Smooth muscle cell (in vitro differentiated cells): ENCODE results near the gene ARHGEF6. TPM values are rescaled to one million over a fixed set of nuclear protein-coding genes. Genes with fewer than 3 reads are reported as not detected.

ENCODE experiments used
- DNase-seq: peaks from one replicate; lab custom pipeline; 2025; ENCODE audit not compliant: unreplicated experiment; lab: John Stamatoyannopoulos, UW
- H2AFZ ChIP-seq: fragments of 200-600 bp; sonication (generic); 2 replicates; pipeline ENCODE4 v1.6.0; 2016; ENCODE audit warnings: antibody characterized with exemption, low read depth, mild to moderate bottlenecking
- H3F3A ChIP-seq: fragments of 200-600 bp; sonication (generic); 2 replicates; pipeline ENCODE4 v1.6.0; 2017; ENCODE audit warnings: antibody characterized with exemption, low read depth
- H3K27ac ChIP-seq: fragments of 200-600 bp; sonication (generic); 2 replicates; pipeline ENCODE4 v1.5.1; 2016; ENCODE audit warnings: low read depth, mild to moderate bottlenecking
- H3K27me3 ChIP-seq: fragments of 200-600 bp; sonication (generic); 2 replicates; pipeline ENCODE4 v1.6.1; 2016; ENCODE audit warnings: low read depth, mild to moderate bottlenecking
- H3K36me3 ChIP-seq: fragments of 200-600 bp; sonication (generic); 2 replicates; pipeline ENCODE4 v1.5.1; 2016; ENCODE audit warnings: low read depth
- H3K4me1 ChIP-seq: fragments of 200-600 bp; sonication (generic); 2 replicates; pipeline ENCODE4 v1.5.1; 2016; ENCODE audit warnings: low read depth
- H3K4me2 ChIP-seq: fragments of 200-600 bp; sonication (generic); 2 replicates; pipeline ENCODE4 v1.6.0; 2016; ENCODE audit warnings: mild to moderate bottlenecking
- H3K4me3 ChIP-seq: fragments of 200-600 bp; sonication (generic); 2 replicates; pipeline ENCODE4 v1.5.1; 2016; ENCODE audit warnings: mild to moderate bottlenecking
- H3K79me2 ChIP-seq: fragments of 200-600 bp; sonication (generic); 2 replicates; pipeline ENCODE4 v1.6.0; 2016; ENCODE audit warnings: low read depth, mild to moderate bottlenecking
- H3K9ac ChIP-seq: fragments of 200-600 bp; sonication (generic); 2 replicates; pipeline ENCODE4 v1.6.0; 2016; ENCODE audit warnings: low read depth
- H3K9me3 ChIP-seq: fragments of 200-600 bp; sonication (generic); replicated peaks from 2 replicates; pipeline ENCODE4 v1.5.1; 2016; ENCODE audit warnings: low read depth
- H4K20me1 ChIP-seq: fragments of 200-600 bp; sonication (generic); 2 replicates; pipeline ENCODE4 v1.6.0; 2016; ENCODE audit warnings: low read depth
- CTCF ChIP-seq: fragments of 200-600 bp; sonication (generic); IDR thresholded peaks from 2 replicates; pipeline ENCODE4 v1.5.1; 2017; ENCODE audit warnings: borderline replicate concordance, mild to moderate bottlenecking, antibody characterized with exemption; ENCODE audit not compliant: insufficient read depth, poor library complexity, severe bottlenecking
- whole genome bisulfite sequencing: methylation state at CpG from one replicate; pipeline ENCODE4 v1.1.7; 2016; ENCODE audit warnings: low lambda C conversion rate; 5-methylcytosine and 5-hydroxymethylcytosine counted together
- polyA plus RNA-seq: library from polyadenylated mRNA; unstranded; fragments of >200 nt; fragmentation: Nextera tagmentation; extraction: Ambion mirVana; gene quantifications from 2 replicates; pipeline ENCODE4 v1.2.1, GENCODE V29; 2016
- total RNA-seq: library from RNA; depleted of rRNA; stranded (reverse); fragments of >200 nt; gene quantifications from 2 replicates; pipeline ENCODE4 v1.2.3, GENCODE V29; 2014

Gene ARHGEF6
- total and polyA plus RNA-seq, 2 experiments from 2014 or later = 2.9 to 4.5 TPM

GRCh38 chrX:136736690-136737089, 44.0 kb downstream of the ARHGEF6 start:
- no peaks in the 10 kb centered on the region for H3K4me1 ChIP-seq
- H2AFZ ChIP-seq = no peak overlapping the region
- H4K20me1 ChIP-seq = no peaks in the 10 kb centered on the region
- H3K79me2 ChIP-seq = no peaks in the 10 kb centered on the region
- no peaks in the 10 kb centered on the region for H3K9me3 ChIP-seq
- H3K4me2 ChIP-seq = no peak overlapping the region
- H3K4me3 ChIP-seq = no peak overlapping the region
- H3K27me3 ChIP-seq = no peaks in the 10 kb centered on the region
- H3K36me3 ChIP-seq = no peaks in the 10 kb centered on the region
- no peak overlapping the region for H3K9ac ChIP-seq
- DNase-seq = no peak
- no peak overlapping the region for H3K27ac ChIP-seq
- WGBS = 70% methylated on average over 7 of the region's 7 CpGs
- no peaks in the 10 kb centered on the region for H3F3A ChIP-seq
- TF ChIP-seq CTCF = no peak

GRCh38 chrX:136735601-136736000, 45.1 kb downstream of the ARHGEF6 start:
- no peak for TF ChIP-seq CTCF
- H4K20me1 ChIP-seq = no peaks in the 10 kb centered on the region
- H3K9me3 ChIP-seq = no peaks in the 10 kb centered on the region
- H3K36me3 ChIP-seq = no peaks in the 10 kb centered on the region
- H3K4me3 ChIP-seq = no peak overlapping the region
- H3K27ac ChIP-seq = no peak overlapping the region
- H3F3A ChIP-seq = no peaks in the 10 kb centered on the region
- H3K79me2 ChIP-seq = no peaks in the 10 kb centered on the region
- no peak for DNase-seq
- H3K4me2 ChIP-seq = no peak overlapping the region
- H3K9ac ChIP-seq = no peak overlapping the region
- WGBS = 86% methylated on average over 1 of the region's 1 CpG
- H3K27me3 ChIP-seq = no peaks in the 10 kb centered on the region
- no peaks in the 10 kb centered on the region for H3K4me1 ChIP-seq
- H2AFZ ChIP-seq = no peak overlapping the region

GRCh38 chrX:136733613-136734012, 47.1 kb downstream of the ARHGEF6 start:
- Histone ChIP-seq H3K27me3 (no peaks in the 10 kb centered on the region), H4K20me1 (no peaks in the 10 kb centered on the region), H3F3A (no peaks in the 10 kb centered on the region), H3K4me1 (no peaks in the 10 kb centered on the region), H3K36me3 (no peaks in the 10 kb centered on the region), H3K4me3 (no peak overlapping the region), H3K79me2 (no peaks in the 10 kb centered on the region), H3K9me3 (no peaks in the 10 kb centered on the region), H2AFZ (no peak overlapping the region), H3K9ac (no peak overlapping the region), H3K4me2 (no peak overlapping the region), H3K27ac (no peak overlapping the region)
- WGBS = 77% methylated on average over 3 of the region's 3 CpGs
- DNase-seq = no peak
- no peak for TF ChIP-seq CTCF

- Histone ChIP-seq H3K27me3 (no peaks in the 10 kb centered on the region), H4K20me1 (no peaks in the 10 kb centered on the region), H3K9me3 (no peaks in the 10 kb centered on the region), H3K4me2 (no peak overlapping the region), H3K4me1 (no peaks in the 10 kb centered on the region), H3F3A (no peaks in the 10 kb centered on the region), H3K4me3 (no peak overlapping the region), H3K9ac (no peak overlapping the region), H3K79me2 (no peaks in the 10 kb centered on the region), H2AFZ (no peak overlapping the region), H3K36me3 (no peaks in the 10 kb centered on the region), H3K27ac (no peak overlapping the region)
- DNase-seq = no peak
- WGBS = 82% methylated on average over 3 of the region's 3 CpGs
- TF ChIP-seq CTCF = no peak
These were observed 48.9 kb downstream of the ARHGEF6 start for GRCh38 chrX:136731798-136732197.
